MCF 10A (cell line): Measurements from ENCODE around the gene IL13RA2. TPM values are rescaled to one million over a fixed set of nuclear protein-coding genes. Genes with fewer than 3 reads are reported as not detected.

ENCODE experiments used
- BruUV-seq: library from RNA; stranded (reverse); fragments of 400-500 nt; replicated peaks from 2 replicates; lab custom pipeline; 2021; lab: Mats Ljungman, UMichigan
- CTCF ChIA-PET: fragments of 300-600 bp; sonication (Branson Sonifier 250); formaldehyde crosslinking; extraction: SDS; loops from one replicate; lab custom pipeline; 2021; ENCODE audit warnings: antibody characterized with exemption, inconsistent platforms; lab: Yijun Ruan, JAX
- POLR2A ChIA-PET: fragments of 300-600, 350-650 bp; sonication (Branson Sonifier 250); formaldehyde crosslinking; extraction: SDS; loops from one replicate; lab custom pipeline; 2020; ENCODE audit warnings: antibody characterized with exemption, inconsistent platforms; lab: Yijun Ruan, JAX
- DNase-seq: peaks from one replicate; pipeline ENCODE4 v3.0.0-alpha.2; 2018; ENCODE audit not compliant: unreplicated experiment
- H3K27ac Mint-ChIP-seq: one replicate; pipeline ENCODE4 v1.8.0; 2022; ENCODE audit warnings: mild to moderate bottlenecking, low read depth, mixed read lengths; ENCODE audit not compliant: unreplicated experiment
- H3K27me3 Mint-ChIP-seq: one replicate; pipeline ENCODE4 v1.8.0; 2022; ENCODE audit warnings: mixed read lengths; ENCODE audit not compliant: insufficient read depth, unreplicated experiment
- H3K36me3 Mint-ChIP-seq: one replicate; pipeline ENCODE4 v1.8.0; 2022; ENCODE audit warnings: mild to moderate bottlenecking, moderate library complexity, mixed read lengths; ENCODE audit not compliant: insufficient read depth, unreplicated experiment
- H3K4me1 Mint-ChIP-seq: one replicate; pipeline ENCODE4 v1.8.0; 2022; ENCODE audit warnings: mixed read lengths; ENCODE audit not compliant: insufficient read depth, unreplicated experiment
- H3K4me3 Mint-ChIP-seq: one replicate; pipeline ENCODE4 v1.8.0; 2022; ENCODE audit warnings: mild to moderate bottlenecking, moderate library complexity, mixed read lengths; ENCODE audit not compliant: unreplicated experiment
- H3K9me3 Mint-ChIP-seq: one replicate; pipeline ENCODE4 v1.8.0; 2022; ENCODE audit warnings: mixed read lengths; ENCODE audit not compliant: unreplicated experiment
- CTCF ChIP-seq: fragments of 200-600 bp; IDR thresholded peaks from one replicate; pipeline ENCODE4 v1.8.0; 2022; ENCODE audit warnings: antibody characterized with exemption, mild to moderate bottlenecking; ENCODE audit not compliant: unreplicated experiment
- intact Hi-C: fragments of 100-400 bp; cut with micrococcal nuclease; formaldehyde crosslinking; loops from 2 replicates; pipeline ENCODE4 v1.14.1; 2022
- total RNA-seq: library from RNA; stranded (reverse); gene quantifications from 2 replicates; pipeline ENCODE4 v1.2.3, GENCODE V29; 2022

Gene IL13RA2
- total RNA-seq, 1 experiment from 2014 or later, result 0.23 TPM

- Mint-ChIP-seq H3K27me3 (peaks cover 34% of the 10 kb centered on the region), H3K4me1 (no peaks in the 10 kb centered on the region), H3K4me3 (no peak overlapping the region), H3K9me3 (no peaks in the 10 kb centered on the region), H3K36me3 (no peaks in the 10 kb centered on the region), H3K27ac (no peak overlapping the region)
- intact Hi-C loops, result no loop called here
- no peak for TF ChIP-seq CTCF
- DNase-seq, result peak; percentile 68
- POLR2A ChIA-PET, result interaction anchor here (1.2 kb wide), 1 partner anchor 8 kb away, joined by 3 read pairs; no protein-coding TSS in a partner anchor
- no TSS peak for BruUV-seq
- CTCF ChIA-PET, result interaction anchor here (1.1 to 1.6 kb wide), 2 partner anchors 11 to 117 kb away, joined by 3 to 5 read pairs; no protein-coding TSS in a partner anchor
Observed at GRCh38 chrX:115030625-115031024, 13.2 kb upstream of the IL13RA2 start.

DNA sequence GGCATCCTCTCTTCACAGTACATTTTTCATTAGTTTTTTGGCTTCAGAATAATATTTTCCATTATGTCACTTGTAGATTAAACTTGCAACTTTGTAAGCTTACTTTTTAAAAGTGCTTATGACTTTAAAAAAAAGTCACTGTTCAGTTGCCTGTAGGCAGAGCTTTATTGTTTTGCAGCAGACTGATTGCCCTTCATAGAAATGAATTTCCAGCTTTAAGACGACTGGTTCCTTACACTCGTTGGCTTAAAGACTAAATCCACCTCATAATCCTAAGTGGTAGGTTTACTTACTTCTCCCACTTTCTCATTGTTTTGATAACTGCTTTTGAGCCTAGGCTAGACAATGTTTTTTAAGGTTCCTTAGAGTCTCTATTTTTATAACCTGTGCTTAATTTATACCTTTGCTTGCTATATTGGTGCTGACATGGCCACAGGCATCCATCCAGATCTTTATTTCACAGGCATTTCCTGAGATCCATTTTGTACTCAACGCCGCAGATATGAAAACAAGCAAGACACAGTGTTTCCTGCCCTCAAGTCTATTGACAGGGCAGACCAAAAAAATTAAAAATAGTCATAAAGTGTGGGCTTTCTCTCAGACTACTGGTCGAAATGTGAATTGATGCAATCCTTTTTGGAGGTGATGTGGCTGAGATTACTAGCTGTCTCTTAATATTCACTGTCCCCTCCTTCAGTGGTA lies 12.6 kb upstream of the IL13RA2 start:
- TF ChIP-seq CTCF, result no peak
- CTCF ChIA-PET, result interaction anchor here (1.1 to 1.6 kb wide), 2 partner anchors 11 to 117 kb away, joined by 3 to 5 read pairs; no protein-coding TSS in a partner anchor
- POLR2A ChIA-PET, result no interaction called here
- DNase-seq, result peak; percentile 20
- intact Hi-C loops, result no loop called here
- no peaks in the 10 kb centered on the region for H3K4me1 Mint-ChIP-seq
- no peak overlapping the region for H3K27ac Mint-ChIP-seq
- H3K36me3 Mint-ChIP-seq, result no peaks in the 10 kb centered on the region
- H3K27me3 Mint-ChIP-seq, result peaks cover 40% of the 10 kb centered on the region
- BruUV-seq, result no TSS peak
- no peaks in the 10 kb centered on the region for H3K9me3 Mint-ChIP-seq
- H3K4me3 Mint-ChIP-seq, result no peak overlapping the region

- ChIA-PET CTCF (interaction anchor here (1.1 kb wide), 1 partner anchor 10 kb away, joined by 3 read pairs; no protein-coding TSS in a partner anchor), POLR2A (no interaction called here)
- intact Hi-C loops, result no loop called here
- Mint-ChIP-seq H3K4me1 (no peaks in the 10 kb centered on the region), H3K4me3 (no peak overlapping the region), H3K36me3 (no peaks in the 10 kb centered on the region), H3K9me3 (no peaks in the 10 kb centered on the region), H3K27ac (no peak overlapping the region), H3K27me3 (peaks cover 46% of the 10 kb centered on the region)
- DNase-seq, result no peak
- no peak for TF ChIP-seq CTCF
- BruUV-seq, result no TSS peak
Observed at GRCh38 chrX:115029440-115029839, 12.0 kb upstream of the IL13RA2 start.

- ChIA-PET POLR2A (no interaction called here), CTCF (interaction anchor here (1.2 kb wide), 1 partner anchor 18 kb away, joined by 4 read pairs; no protein-coding TSS in a partner anchor)
- Mint-ChIP-seq H3K27me3 (peaks cover 66% of the 10 kb centered on the region), H3K36me3 (no peaks in the 10 kb centered on the region), H3K4me3 (no peak overlapping the region), H3K9me3 (no peaks in the 10 kb centered on the region), H3K27ac (no peak overlapping the region), H3K4me1 (no peaks in the 10 kb centered on the region)
- intact Hi-C loops, result no loop called here
- BruUV-seq, result no TSS peak
- TF ChIP-seq CTCF, result no peak
- no peak for DNase-seq
Observed at GRCh38 chrX:115023811-115024210, 6.4 kb upstream of the IL13RA2 start.
